ENCODE results near the gene HMGN3.

Gene HMGN3

GRCh38 chr6:79240509-79240908 lies 6.0 kb upstream of the HMGN3 start:
- TF ChIP-seq GATA2 (IDR thresholded peaks at IDR 0.05; ENCODE audit: low read depth, low read length) = no peak
- no peak for TF ChIP-seq GATA3 (IDR thresholded peaks at IDR 0.05; ENCODE audit: low read depth, low read length)

- TF ChIP-seq GATA2 (IDR thresholded peaks at IDR 0.05; ENCODE audit: low read depth, low read length) (no peak), GATA3 (IDR thresholded peaks at IDR 0.05; ENCODE audit: low read depth, low read length) (no peak)
Measured at GRCh38 chr6:79239536-79240168, 5.2 kb upstream of the HMGN3 start.

GRCh38 chr6:79238919-79239318 lies 4.4 kb upstream of the HMGN3 start:
- no peak for TF ChIP-seq GATA2 (IDR thresholded peaks at IDR 0.05; ENCODE audit: low read depth, low read length)
- no peak for TF ChIP-seq GATA3 (IDR thresholded peaks at IDR 0.05; ENCODE audit: low read depth, low read length)

DNA sequence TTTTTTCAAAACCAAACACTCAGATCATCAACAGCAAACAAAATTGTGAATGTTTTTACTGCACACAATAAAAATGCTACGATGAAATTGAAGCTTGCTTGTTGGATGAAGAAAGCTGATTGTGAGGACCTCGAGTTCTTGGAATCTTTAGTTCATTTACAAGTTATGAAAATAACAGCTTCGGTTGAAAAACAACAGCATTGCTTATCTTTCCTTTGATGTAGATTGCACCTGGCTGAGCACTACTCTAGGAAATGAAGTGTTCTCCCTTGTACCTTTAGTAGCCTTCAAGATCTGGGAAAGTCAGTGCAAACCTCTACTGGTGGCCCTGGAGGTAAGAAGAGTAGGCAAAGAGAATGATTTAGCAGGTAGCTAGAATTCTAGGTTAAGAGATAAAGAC lies 2.2 kb upstream of the HMGN3 start:
- TF ChIP-seq GATA2 (IDR thresholded peaks at IDR 0.05; ENCODE audit: low read depth, low read length) (no peak), GATA3 (IDR thresholded peaks at IDR 0.05; ENCODE audit: low read depth, low read length) (no peak)

GRCh38 chr6:79233611-79234149 lies 802 bp downstream of the HMGN3 start:
- TF ChIP-seq GATA3 (IDR thresholded peaks at IDR 0.05; ENCODE audit: low read depth, low read length) (no peak), GATA2 (IDR thresholded peaks at IDR 0.05; ENCODE audit: low read depth, low read length) (no peak)

- TF ChIP-seq GATA3 (IDR thresholded peaks at IDR 0.05; ENCODE audit: low read depth, low read length) (no peak), GATA2 (IDR thresholded peaks at IDR 0.05; ENCODE audit: low read depth, low read length) (no peak)
Measured at GRCh38 chr6:79232696-79233462, 1.6 kb downstream of the HMGN3 start.

- TF ChIP-seq GATA3 (IDR thresholded peaks at IDR 0.05; ENCODE audit: low read depth, low read length) = no peak
- TF ChIP-seq GATA2 (IDR thresholded peaks at IDR 0.05; ENCODE audit: low read depth, low read length) = no peak
Measured at GRCh38 chr6:79231666-79232065, 2.8 kb downstream of the HMGN3 start.

DNA sequence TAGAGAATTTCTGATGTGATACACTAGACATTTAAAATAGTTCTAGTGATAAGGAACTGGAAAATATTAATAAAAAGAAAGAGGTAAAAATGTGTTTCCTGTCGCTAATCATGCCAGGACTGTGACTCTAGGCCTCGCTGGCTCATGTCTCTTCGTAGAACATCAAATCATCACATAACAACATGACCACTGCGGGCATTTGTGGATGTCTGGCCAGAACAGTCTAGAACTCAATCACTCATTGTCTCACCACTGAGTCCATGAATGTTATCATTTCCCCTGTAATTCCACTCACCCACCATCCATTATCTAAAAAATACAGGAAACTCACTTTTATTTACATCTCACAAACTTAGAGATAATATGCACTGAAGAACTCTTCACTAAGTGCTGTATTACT lies 3.4 kb downstream of the HMGN3 start:
- TF ChIP-seq GATA3 (IDR thresholded peaks at IDR 0.05; ENCODE audit: low read depth, low read length) = no peak
- no peak for TF ChIP-seq GATA2 (IDR thresholded peaks at IDR 0.05; ENCODE audit: low read depth, low read length)

- TF ChIP-seq GATA2 (IDR thresholded peaks at IDR 0.05; ENCODE audit: low read depth, low read length) (no peak), GATA3 (IDR thresholded peaks at IDR 0.05; ENCODE audit: low read depth, low read length) (no peak)
Measured at GRCh38 chr6:79230149-79230548, 4.3 kb downstream of the HMGN3 start.

DNA sequence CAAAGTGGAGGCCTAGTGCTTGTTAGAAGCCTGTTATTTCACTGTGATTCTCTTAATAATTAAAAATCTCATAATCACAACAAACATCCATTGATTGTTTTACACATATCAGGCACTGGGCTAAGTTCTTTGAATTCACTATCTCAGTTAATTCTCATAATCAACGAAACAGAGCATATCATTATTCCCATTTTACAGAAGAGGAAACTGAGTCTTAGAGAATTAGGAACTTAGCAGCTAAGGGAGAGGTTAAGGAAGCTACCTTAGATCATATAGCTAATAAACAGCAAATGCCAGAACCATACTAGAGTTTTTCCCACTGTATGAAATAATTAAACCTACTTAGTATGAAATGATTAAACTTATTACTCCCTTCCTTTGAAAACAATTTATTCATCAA lies 7.0 kb downstream of the HMGN3 start:
- TF ChIP-seq GATA2 (IDR thresholded peaks at IDR 0.05; ENCODE audit: low read depth, low read length) (no peak), GATA3 (IDR thresholded peaks at IDR 0.05; ENCODE audit: low read depth, low read length) (no peak)

- TF ChIP-seq GATA3 (IDR thresholded peaks at IDR 0.05; ENCODE audit: low read depth, low read length) (no peak), GATA2 (IDR thresholded peaks at IDR 0.05; ENCODE audit: low read depth, low read length) (no peak)
Measured at GRCh38 chr6:79226660-79227059, 7.8 kb downstream of the HMGN3 start.

- no peak for TF ChIP-seq GATA3 (IDR thresholded peaks at IDR 0.05; ENCODE audit: low read depth, low read length)
- TF ChIP-seq GATA2 (IDR thresholded peaks at IDR 0.05; ENCODE audit: low read depth, low read length) = no peak
Measured at GRCh38 chr6:79225717-79226599, 8.5 kb downstream of the HMGN3 start.

DNA sequence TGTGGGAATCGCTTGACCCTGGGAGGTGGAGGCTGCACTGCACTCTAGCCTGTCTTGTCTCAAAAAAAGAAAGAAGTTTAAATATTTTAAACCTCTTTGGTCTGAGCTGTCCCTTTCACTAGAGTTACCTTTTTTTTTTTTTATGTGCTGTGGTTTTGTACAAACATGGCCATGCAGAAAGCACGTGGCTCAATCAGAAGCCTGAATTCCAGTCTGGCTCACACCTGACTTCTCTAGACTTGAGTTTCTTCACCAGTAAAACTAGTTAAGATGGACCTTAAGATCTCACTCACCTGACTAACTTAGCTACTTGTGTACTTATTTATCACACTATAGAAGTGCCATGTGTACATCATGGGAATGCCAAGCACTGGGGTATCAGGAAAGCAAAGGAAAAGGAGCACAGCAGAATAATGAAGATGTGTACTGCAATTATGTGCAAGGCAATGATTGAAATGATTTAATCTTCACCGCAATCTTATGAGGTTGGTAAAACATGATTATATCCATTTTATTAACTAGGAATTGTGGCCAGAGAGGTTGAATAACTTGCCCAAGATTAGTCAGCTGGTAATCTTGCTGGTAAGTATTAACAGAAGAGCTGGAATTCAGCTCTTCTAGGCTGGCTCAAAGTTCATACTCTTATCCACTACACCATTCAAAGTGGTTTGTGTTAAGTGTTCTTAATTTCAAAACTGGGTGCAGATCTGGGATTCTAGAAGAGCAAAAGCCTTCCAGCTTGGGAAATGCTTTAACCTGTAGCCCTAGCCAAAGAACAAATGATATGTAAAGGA lies 10.7 kb downstream of the HMGN3 start:
- TF ChIP-seq GATA3 (IDR thresholded peaks at IDR 0.05; ENCODE audit: low read depth, low read length) (no peak), GATA2 (IDR thresholded peaks at IDR 0.05; ENCODE audit: low read depth, low read length) (no peak)

Data from SH-SY5Y (cell line).